Mesodermal cell (in vitro differentiated cells): ENCODE measurements around the gene KRTAP12-3.
"Not testable (repeated sequence)": the region's sequence is repeated elsewhere in the genome, so short reads cannot be mapped to it uniquely, and the experiment has no call there.

Experiments
- H3K27ac ChIP-seq: 2 replicates; pipeline ENCODE4 v1.7.0; 2013; ENCODE audit warnings: mild to moderate bottlenecking, low read depth, low read length, moderate library complexity; ENCODE audit not compliant: severe bottlenecking
- H3K36me3 ChIP-seq: 2 replicates; pipeline ENCODE4 v1.7.1; 2013; ENCODE audit warnings: mild to moderate bottlenecking, low read length, moderate library complexity; ENCODE audit not compliant: control insufficient read depth, insufficient read depth
- H3K4me1 ChIP-seq: one replicate; pipeline ENCODE4 v1.7.1; 2013; ENCODE audit warnings: mild to moderate bottlenecking, low read length; ENCODE audit not compliant: insufficient read depth, control insufficient read depth, poor library complexity, severe bottlenecking
- H3K4me3 ChIP-seq: 2 replicates; pipeline ENCODE4 v1.7.0; 2013; ENCODE audit warnings: low read length, control low read depth, mild to moderate bottlenecking; ENCODE audit not compliant: insufficient read depth, poor library complexity, severe bottlenecking; ENCODE audit errors: extremely low read depth
- H3K9me3 ChIP-seq: 2 replicates; pipeline ENCODE4 v1.7.1; 2013; ENCODE audit warnings: mild to moderate bottlenecking, low read length, moderate library complexity; ENCODE audit not compliant: control insufficient read depth
- WGBS, 2 experiments: methylation state at CpG; one replicate each; pipeline ENCODE4 v1.1.5; 2013; ENCODE audit warnings: missing lambda C conversion rate in 2 of 2; ENCODE audit not compliant: insufficient coverage in 2 of 2; 5-methylcytosine and 5-hydroxymethylcytosine counted together

The KRTAP12-3 gene

GRCh38 chr21:44643741-44644310, 13.9 kb upstream of the KRTAP12-3 start:
- H3K4me3 ChIP-seq, result no peak overlapping the region
- H3K36me3 ChIP-seq, result no peaks in the 10 kb centered on the region
- H3K27ac ChIP-seq, result no peak overlapping the region
- 88 to 94% methylated on average over 10 to 12 of the region's 14 CpGs for WGBS, 2 experiments
- peaks cover 18% of the 10 kb centered on the region for H3K9me3 ChIP-seq
- H3K4me1 ChIP-seq, result no peaks in the 10 kb centered on the region

- WGBS, 2 experiments, result no CpG with 5 or more reads among the region's 2 CpGs
- H3K4me1 ChIP-seq, result no peaks in the 10 kb centered on the region
Measured at GRCh38 chr21:44644878-44645277, 12.9 kb upstream of the KRTAP12-3 start.

GRCh38 chr21:44646366-44647221, 11.1 kb upstream of the KRTAP12-3 start, which contains the start of gene KRTAP10-11:
Gene KRTAP10-11 (plus strand): TSS chr21:44646414. CDS start chr21:44646459, 45 bp downstream.
- H3K36me3 ChIP-seq, H3K4me1 ChIP-seq, H3K4me3 ChIP-seq, H3K27ac ChIP-seq: not testable (repeated sequence)
- 86 to 89% methylated on average over 14 to 19 of the region's 21 CpGs for WGBS, 2 experiments
- H3K9me3 ChIP-seq, result peaks cover 12% of the 10 kb centered on the region

More at GRCh38 chr21:44644878-44645277, 12.9 kb upstream of the KRTAP12-3 start:
- Histone ChIP-seq H3K4me3 (no peak overlapping the region), H3K9me3 (peaks cover 18% of the 10 kb centered on the region), H3K36me3 (no peaks in the 10 kb centered on the region), H3K27ac (no peak overlapping the region)

GRCh38 chr21:44647222-44647552, 10.5 kb upstream of the KRTAP12-3 start:
- peaks cover 12% of the 10 kb centered on the region for H3K9me3 ChIP-seq
- H3K27ac ChIP-seq, result no peak overlapping the region
- H3K4me1 ChIP-seq, result no peaks in the 10 kb centered on the region
- H3K4me3 ChIP-seq, result no peak overlapping the region
- no peaks in the 10 kb centered on the region for H3K36me3 ChIP-seq
- 75 to 86% methylated on average over 8 of the region's 8 CpGs for WGBS, 2 experiments

GRCh38 chr21:44648557-44649311, 9.0 kb upstream of the KRTAP12-3 start:
- 90 to 94% methylated on average over 25 to 31 of the region's 33 CpGs for WGBS, 2 experiments
- Histone ChIP-seq H3K4me1 (no peaks in the 10 kb centered on the region), H3K9me3 (peaks cover 12% of the 10 kb centered on the region), H3K36me3 (no peaks in the 10 kb centered on the region), H3K4me3 (no peak overlapping the region), H3K27ac (no peak overlapping the region)

GRCh38 chr21:44649521-44650100, 8.1 kb upstream of the KRTAP12-3 start:
- Histone ChIP-seq H3K36me3 (no peaks in the 10 kb centered on the region), H3K9me3 (peaks cover 5% of the 10 kb centered on the region), H3K27ac (no peak overlapping the region), H3K4me1 (no peaks in the 10 kb centered on the region), H3K4me3 (no peak overlapping the region)
- WGBS, 2 experiments, result 92 to 94% methylated on average over 17 of the region's 18 CpGs

GRCh38 chr21:44650265-44650972, 7.3 kb upstream of the KRTAP12-3 start:
- Histone ChIP-seq H3K4me3 (no peak overlapping the region), H3K27ac (no peak overlapping the region), H3K4me1 (no peaks in the 10 kb centered on the region), H3K36me3 (no peaks in the 10 kb centered on the region), H3K9me3 (peaks cover under 1% of the 10 kb centered on the region)
- 92% methylated on average over 16 to 17 of the region's 20 CpGs for WGBS, 2 experiments

- 93% methylated on average over 10 to 12 of the region's 12 CpGs for WGBS, 2 experiments
Measured at GRCh38 chr21:44650973-44651675, 6.6 kb upstream of the KRTAP12-3 start.

GRCh38 chr21:44653123-44653522, 4.6 kb upstream of the KRTAP12-3 start:
- Histone ChIP-seq H3K4me3 (no peak overlapping the region), H3K9me3 (peaks cover 10% of the 10 kb centered on the region), H3K36me3 (no peaks in the 10 kb centered on the region), H3K4me1 (no peaks in the 10 kb centered on the region), H3K27ac (no peak overlapping the region)
- 80% methylated on average over 12 to 13 of the region's 14 CpGs for WGBS, 2 experiments

More at GRCh38 chr21:44650973-44651675, 6.6 kb upstream of the KRTAP12-3 start:
- Histone ChIP-seq H3K27ac (no peak overlapping the region), H3K4me1 (no peaks in the 10 kb centered on the region), H3K9me3 (no peaks in the 10 kb centered on the region), H3K36me3 (no peaks in the 10 kb centered on the region), H3K4me3 (no peak overlapping the region)
